Stimulated activated CD4-positive, alpha-beta T cell treated with anti-CD3 and anti-CD28 coated beads, Interleukin-2, amount 100 ng/mL, for 4 hours (primary cell): Measurements from ENCODE around the gene MEIS2.

Experiments
- DNase-seq: peaks from one replicate; pipeline ENCODE4 v3.0.0-alpha.2; 2020; ENCODE audit warnings: low read depth

Gene MEIS2

GRCh38 chr15:36960179-36960946 is 140.0 kb downstream of the MEIS2 start:
- DNase-seq: no peak

GRCh38 chr15:36959746-36960145 is 140.6 kb downstream of the MEIS2 start:
- DNase-seq: no peak

DNA sequence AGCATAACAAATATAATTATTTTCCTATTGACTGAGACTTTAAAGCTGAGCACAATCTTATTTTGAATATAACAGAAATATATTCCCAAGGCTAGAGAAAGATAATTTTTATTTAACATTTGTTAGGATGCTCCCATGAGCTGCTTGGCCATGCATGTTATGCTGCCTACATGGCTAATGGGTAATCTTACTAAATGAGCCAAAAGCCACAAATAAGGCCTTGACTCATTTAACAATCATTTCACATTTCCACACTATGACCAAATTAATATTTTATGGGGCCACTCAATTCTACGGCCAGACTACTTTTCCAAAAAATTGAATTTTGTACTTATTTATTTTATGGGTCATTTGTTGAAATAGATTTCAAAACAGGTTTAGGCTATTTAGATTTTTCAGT is 141.7 kb downstream of the MEIS2 start:
- DNase-seq: no peak

DNA sequence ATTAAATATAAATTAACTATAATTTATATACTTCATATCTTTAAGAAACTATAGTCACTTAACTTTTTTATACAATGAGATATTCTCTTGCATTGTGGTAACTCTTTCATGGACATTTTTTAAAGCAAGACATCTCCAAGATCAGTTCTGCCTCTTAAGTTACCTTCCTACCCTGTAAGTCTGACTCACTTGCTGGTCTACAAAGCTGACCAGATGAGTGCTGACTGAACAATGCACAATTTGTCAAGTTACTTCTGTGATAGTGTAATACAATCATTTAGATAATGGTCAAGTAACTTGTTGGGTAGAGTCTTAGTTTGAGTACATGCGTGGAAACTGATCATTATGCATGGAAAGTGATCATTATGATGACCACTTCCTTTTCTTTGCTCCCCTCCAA is 145.9 kb downstream of the MEIS2 start:
- no peak for DNase-seq

DNA sequence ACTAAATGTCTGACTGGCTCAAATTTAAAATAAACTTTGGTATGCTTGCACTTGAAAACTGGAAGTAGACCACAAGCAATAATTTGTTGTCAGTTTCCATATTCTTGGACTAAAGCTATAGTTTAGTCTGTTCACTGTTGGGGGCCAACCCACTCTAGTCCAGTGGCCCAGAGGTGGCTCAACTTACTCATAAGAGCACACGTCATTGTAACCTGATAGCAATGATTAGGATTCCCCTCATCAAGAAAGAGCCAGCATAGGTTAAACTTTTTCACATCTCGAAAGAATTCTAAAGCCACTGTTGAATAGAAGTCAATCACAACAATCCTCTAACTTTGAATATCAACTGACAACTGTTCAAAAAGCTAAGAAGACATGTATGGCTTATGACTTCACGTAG is 147.0 kb downstream of the MEIS2 start:
- DNase-seq: no peak

DNA sequence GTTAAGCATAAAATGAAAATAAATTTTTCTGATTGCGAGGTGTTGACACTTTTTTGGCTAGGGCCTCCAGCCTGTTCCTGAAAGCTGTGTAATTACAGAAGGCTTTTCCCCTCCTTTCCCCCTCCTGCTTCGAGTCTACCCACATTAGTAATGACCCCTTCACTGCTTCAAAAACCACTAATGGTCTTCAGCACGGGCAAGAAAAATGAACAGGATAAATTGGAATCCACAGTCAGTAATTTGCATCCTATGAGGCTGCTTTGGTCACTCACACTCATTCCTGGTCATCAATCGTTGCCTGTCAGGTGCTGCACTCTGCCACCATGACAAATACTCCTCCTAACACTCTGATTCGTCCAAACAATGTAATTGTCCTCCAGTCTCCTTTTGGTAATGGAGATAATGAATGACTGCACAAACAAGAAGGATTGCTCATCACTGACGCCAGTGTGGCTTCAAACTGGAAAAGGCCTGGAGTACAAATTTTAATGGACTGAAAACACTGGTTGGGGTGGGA is 148.6 kb downstream of the MEIS2 start:
- DNase-seq: no peak

DNA sequence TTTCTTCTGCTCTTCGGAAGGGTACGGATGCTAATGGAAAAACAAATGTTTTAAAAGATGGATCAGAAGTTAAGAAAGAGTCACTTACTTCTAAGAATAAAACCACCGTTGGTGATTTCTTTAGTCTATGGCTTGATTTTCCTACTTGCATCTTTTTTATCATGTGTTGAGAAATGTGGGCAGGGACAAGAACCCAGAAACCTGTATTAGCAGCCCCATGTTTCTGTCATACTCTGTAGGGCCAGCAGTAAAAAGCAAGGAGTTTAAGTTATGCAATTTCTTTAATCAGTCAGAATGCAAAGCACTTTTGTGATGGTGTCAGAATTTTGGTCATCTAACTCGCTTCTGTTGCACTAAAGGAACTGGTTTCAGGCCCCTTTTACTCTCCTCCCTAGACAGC is 150.0 kb downstream of the MEIS2 start:
- DNase-seq: no peak

GRCh38 chr15:36948982-36949381 is 151.4 kb downstream of the MEIS2 start:
- no peak for DNase-seq

DNA sequence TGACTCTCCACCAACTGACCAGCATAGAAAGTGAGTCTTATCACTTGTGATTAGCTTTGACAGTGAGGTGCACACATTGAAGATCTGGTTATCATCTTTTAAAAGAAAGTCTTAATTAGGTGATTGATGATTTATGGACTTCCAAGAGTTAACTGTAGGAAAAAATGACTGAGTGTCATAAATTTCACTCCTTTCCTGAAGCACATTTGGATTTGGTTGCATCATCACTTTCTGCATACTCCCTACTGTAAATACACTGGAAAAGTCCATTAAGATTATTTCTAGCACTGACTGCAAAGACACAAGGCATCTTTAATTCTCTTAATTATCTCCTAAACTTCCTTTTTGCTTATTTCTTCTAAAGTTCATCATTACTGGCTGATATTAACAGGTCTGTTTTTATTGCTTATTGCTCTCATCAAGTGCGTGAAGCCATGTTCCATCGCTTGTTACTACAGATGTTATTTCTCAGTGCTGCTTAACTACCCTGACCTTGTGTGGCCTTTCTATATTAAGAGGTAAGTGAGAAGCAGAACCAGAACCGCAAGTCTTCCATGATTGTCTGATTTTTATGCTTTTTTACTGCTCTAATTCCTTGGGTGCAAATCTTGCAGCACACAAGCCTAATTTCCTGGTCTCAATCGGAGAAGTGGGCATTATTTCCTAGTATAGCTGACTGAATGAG is 153.2 kb downstream of the MEIS2 start:
- DNase-seq: no peak

GRCh38 chr15:36944442-36944841 is 155.9 kb downstream of the MEIS2 start:
- no peak for DNase-seq

DNA sequence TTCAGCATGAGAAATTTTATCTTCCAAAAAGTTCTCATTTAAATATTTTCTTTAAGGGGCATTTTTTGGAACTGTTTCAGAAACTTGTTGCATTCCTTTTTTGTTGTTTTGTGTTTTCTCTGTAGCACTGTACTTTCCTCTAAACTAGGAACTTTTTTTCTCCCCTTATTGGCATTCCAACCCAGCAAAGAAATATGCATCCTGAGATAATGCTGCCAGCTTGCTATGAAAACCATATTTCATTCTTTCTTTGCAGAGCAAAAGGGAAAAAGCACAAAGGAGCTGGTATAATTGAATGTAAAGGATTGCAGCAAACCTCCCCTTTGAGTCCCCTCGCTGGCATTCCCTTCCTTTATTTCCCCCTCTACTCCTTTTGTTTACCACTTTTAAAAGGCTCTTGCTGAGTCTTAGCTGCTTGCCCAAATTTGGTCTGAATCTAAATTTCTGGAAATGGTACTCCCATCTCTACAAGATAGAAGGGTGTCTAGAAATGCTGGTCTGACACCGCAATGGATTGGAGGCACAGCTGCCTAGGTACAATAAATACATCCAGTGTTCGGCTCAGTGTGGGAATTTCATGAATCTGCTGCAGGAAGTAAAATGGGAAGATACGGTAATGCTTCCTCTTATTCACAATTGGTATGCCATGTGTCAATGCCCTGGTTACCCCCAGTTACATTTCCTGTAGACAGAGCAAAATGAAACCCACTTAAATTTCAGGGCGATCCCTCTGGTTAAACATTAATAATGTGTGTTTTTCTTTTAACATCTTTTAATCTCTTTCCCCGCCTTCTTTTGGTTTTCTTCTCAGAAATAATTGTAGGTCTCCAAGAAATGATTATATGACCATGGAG is 156.6 kb downstream of the MEIS2 start:
- DNase-seq: no peak

- no peak for DNase-seq
Observed at GRCh38 chr15:36942248-36942827, 158.0 kb downstream of the MEIS2 start.

- DNase-seq: no peak
Observed at GRCh38 chr15:36941798-36942197, 158.6 kb downstream of the MEIS2 start.

DNA sequence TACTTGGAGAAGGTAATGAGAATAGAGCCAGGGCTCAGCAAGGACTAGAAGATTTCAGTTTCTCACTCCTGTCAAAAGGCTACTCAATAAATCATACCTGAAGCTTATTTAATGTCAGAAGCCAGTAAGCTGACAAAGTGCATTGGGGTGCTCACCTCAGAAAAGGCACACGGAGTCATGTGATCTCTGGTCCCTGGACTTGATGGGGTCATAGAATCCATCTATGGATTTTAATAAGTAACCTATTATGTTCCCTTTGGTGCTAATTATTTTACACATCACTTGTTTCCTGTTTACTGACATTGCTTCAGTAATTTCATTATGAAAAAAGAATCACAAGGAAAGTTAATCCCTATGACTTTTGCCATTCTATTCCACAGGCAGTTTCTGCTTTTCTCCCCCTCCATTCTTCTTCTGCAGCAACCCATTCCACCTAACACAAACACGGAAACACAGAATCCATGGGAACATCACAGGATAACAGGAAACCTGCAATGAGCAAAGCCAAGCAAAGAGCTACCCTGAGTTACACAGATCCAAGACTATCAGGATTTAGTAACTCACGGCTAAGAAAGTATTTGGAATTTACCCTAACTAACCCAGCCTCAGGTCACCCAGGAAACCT is 159.6 kb downstream of the MEIS2 start:
- DNase-seq: no peak

DNA sequence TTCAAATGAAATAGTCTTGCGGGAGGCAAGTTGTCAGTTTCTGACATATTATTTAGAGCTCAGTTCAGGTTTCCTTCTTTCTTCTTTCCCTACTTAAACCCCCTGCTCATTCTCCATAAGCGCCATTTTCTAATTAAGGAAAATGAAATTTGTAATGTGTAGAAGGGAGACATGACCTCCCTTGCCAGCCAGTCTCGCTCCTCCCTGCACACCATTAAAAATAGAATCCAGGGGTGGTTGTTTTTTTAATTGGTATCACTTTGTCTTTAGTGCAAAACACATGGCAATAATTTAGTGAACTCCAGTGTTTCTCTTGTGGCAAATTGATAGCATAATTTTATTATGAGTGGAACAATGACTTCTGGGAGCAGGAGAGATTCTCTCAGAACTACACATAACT is 160.1 kb downstream of the MEIS2 start:
- DNase-seq: no peak

DNA sequence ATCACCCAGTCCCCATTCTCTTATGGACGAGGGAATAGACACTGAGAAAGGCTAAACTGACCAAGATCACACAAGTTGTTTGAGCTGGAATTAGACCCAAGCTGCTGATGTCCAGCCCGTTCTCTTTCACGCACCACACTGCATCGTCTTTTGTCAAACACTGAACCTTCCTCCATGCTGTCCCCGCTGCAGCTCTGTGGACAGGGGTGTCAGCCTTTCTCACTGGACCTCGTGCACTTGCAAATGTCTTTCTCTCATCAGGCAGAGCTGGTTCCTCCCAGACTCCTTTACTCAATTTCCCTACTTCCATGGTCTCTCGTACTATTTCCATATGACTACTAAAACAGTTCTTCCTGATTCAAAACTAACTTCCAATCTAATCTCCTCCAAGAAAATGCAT is 161.6 kb downstream of the MEIS2 start:
- DNase-seq: no peak

- DNase-seq: no peak
Observed at GRCh38 chr15:36938131-36938530, 162.2 kb downstream of the MEIS2 start.

DNA sequence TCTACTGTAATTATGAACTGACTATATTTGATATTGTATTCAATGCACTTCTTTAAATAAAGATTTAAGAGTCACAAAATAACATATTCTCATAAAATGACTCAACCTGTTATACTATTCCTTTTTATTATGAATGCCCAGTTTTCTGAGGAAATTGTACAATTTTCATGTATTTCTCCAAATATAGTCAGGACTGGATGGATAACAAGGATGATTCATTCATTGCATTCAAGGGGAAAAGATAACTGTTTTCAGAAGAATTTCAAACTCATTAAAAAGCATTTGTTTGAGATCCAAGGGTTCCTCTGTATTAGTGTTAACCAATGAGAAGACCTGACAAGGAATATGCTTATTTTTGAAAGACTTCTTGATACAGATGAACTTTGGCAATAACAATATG is 163.7 kb downstream of the MEIS2 start:
- DNase-seq: no peak

GRCh38 chr15:36933255-36933990 is 166.9 kb downstream of the MEIS2 start:
- no peak for DNase-seq

- DNase-seq: no peak
Observed at GRCh38 chr15:36932070-36932469, 168.3 kb downstream of the MEIS2 start.

GRCh38 chr15:36931434-36931833 is 168.9 kb downstream of the MEIS2 start:
- no peak for DNase-seq
